Adrenal gland (tissue), 12 donors: Measurements from ENCODE around the gene GNLY. TPM values are rescaled to one million over a fixed set of nuclear protein-coding genes. Genes with fewer than 3 reads are reported as not detected.
A peak's percentile ranks its signal among the peaks of the same experiment; 100 is the strongest.

Source experiments
- DNase-seq, 7 donors: peaks; one replicate each; pipeline ENCODE4 v3.0.0-alpha.2; 2019 to 2020
- H3K27ac ChIP-seq, 5 donors: fragments of 200-600 bp; sonication (generic) in 4 of 5; 1 replicate in 3 of 5; 2 replicates in 2 of 5; pipeline versions ENCODE4 v1.5.1 to v1.8.0; 2016 to 2020; ENCODE audit warnings: mild to moderate bottlenecking in 1 of 5
- H3K27me3 ChIP-seq: fragments of 200-600 bp; 2 replicates; pipeline ENCODE4 v1.8.0; 2021
- H3K36me3 ChIP-seq, 2 donors: fragments of 200-600 bp; replicated peaks in 1 of 2; 1 replicate in 1 of 2; 2 replicates in 1 of 2; pipeline versions ENCODE4 v1.5.1 to v1.8.0; 2018 to 2022
- H3K4me1 ChIP-seq, 2 donors: fragments of 200-600 bp; replicated peaks in 1 of 2; 1 replicate in 1 of 2; 2 replicates in 1 of 2; pipeline versions ENCODE4 v1.5.1 to v1.8.0; 2018 to 2021
- H3K4me3 ChIP-seq, 4 donors: fragments of 200-600 bp; sonication (generic) in 3 of 4; one replicate each; pipeline ENCODE4 v1.5.1; 2016 to 2018
- H3K9me3 ChIP-seq, 3 donors: fragments of 200-600 bp; sonication (generic) in 1 of 3; replicated peaks in 1 of 3; 1 replicate in 2 of 3; 2 replicates in 1 of 3; pipeline versions ENCODE4 v1.5.1 to v1.8.0; 2016 to 2021
- POLR2A ChIP-seq, 2 donors: fragments of 450-650 bp; IDR thresholded peaks; one replicate each; pipeline ENCODE4 v1.6.1; 2017; ENCODE audit warnings: antibody characterized with exemption in 2 of 2, mild to moderate bottlenecking in 2 of 2, moderate library complexity in 1 of 2
- WGBS, 4 donors: extraction: QIAGEN DNeasy Blood & Tissue Kit in 2 of 4; methylation state at CpG; one replicate each; pipeline versions ENCODE4 v1.1.5 to v1.1.7; 2013 to 2017; 5-methylcytosine and 5-hydroxymethylcytosine counted together
- intact Hi-C, 2 donors: fragments of 100-400 bp; cut with DNase I; formaldehyde crosslinking; loops; one replicate each; pipeline versions ENCODE4 v1.14.1 to v1.15.0; 2022 to 2023
- polyA plus RNA-seq, 3 donors: library from polyadenylated mRNA; stranded (reverse); fragments of 200-250 nt in 2 of 3; fragments of 350-450 nt in 1 of 3; fragmentation: Illumina TruSeq in 1 of 3; extraction: RNeasy Lipid Tissue Mini Kit (QIAGEN cat#74804) in 1 of 3; gene quantifications; one replicate each; pipeline ENCODE4 v1.2.3, GENCODE V29; 2013 to 2014
- total RNA-seq, 9 donors: library from RNA; depleted of rRNA in 4 of 9; stranded (reverse); fragments of >200 nt in 4 of 9; fragments of 120-200 nt in 1 of 9; fragmentation: NEBNext Ultra II Directional in 1 of 9; extraction: Animal tissue kit (Norgen Biotek cat#: 25700) in 1 of 9; gene quantifications; one replicate each; pipeline versions ENCODE4 v1.1.0 to v1.2.4, GENCODE V29; 2013 to 2023
- TF ChIP-seq, protein P1 (sequence below), 6 experiments: fragments of 450-650 bp in 4 of 6; fragments of 200-600 bp in 2 of 6; sonication (generic) in 1 of 6; IDR thresholded peaks; 1 replicate in 5 of 6; 2 replicates in 1 of 6; pipeline versions ENCODE4 v1.5.1 to v1.8.0; 2016 to 2021; ENCODE audit warnings: antibody characterized with exemption in 6 of 6, mild to moderate bottlenecking in 2 of 6, moderate library complexity in 1 of 6
- donor health status: healthy with polysubstance abuse.
- donor health status: Bipolar disorder and iron deficiency.
- donor health status: DM: yes; HTN: yes; CAD: no.
- donor health status: DM: no; HTN: no; CAD: no.
- donor health status: DM: no; HTN: no; CAD: no.
- donor health status: DM: yes; HTN: yes; CAD: no.

GNLY gene
- total and polyA plus RNA-seq, 12 donors, result 0.28 to 6.7 (median 1.3) TPM; not detected in 1

DNA sequence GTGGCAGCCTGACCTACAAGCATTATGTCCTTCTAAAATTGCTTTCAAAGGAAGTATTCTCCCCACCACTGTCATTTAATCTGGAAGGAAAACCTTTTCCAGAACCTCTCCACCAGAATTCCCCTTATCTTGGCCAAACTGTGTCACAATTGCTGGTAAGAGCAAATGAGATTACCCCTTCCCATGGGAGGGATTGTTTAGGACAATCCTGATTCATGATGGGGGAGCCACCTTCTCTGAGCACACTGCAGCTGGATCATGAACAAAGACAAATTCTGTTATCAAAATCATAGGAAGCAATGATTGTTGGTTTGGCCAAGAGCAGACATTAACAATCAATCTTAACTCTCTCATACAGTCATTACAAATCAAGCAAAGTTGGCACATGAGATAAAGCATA lies 41.5 kb downstream of the GNLY start:
- H3K27ac ChIP-seq, result no peak overlapping the region
- H3K4me3 ChIP-seq, result no peak overlapping the region
- H3K27me3 ChIP-seq, result no peaks in the 10 kb centered on the region
- intact Hi-C loops, result no loop called here
- no peaks in the 10 kb centered on the region for H3K36me3 ChIP-seq
- H3K9me3 ChIP-seq, result no peaks in the 10 kb centered on the region
- no peak for TF ChIP-seq POLR2A (IDR thresholded peaks at IDR 0.05)
- TF ChIP-seq, protein P1, sequence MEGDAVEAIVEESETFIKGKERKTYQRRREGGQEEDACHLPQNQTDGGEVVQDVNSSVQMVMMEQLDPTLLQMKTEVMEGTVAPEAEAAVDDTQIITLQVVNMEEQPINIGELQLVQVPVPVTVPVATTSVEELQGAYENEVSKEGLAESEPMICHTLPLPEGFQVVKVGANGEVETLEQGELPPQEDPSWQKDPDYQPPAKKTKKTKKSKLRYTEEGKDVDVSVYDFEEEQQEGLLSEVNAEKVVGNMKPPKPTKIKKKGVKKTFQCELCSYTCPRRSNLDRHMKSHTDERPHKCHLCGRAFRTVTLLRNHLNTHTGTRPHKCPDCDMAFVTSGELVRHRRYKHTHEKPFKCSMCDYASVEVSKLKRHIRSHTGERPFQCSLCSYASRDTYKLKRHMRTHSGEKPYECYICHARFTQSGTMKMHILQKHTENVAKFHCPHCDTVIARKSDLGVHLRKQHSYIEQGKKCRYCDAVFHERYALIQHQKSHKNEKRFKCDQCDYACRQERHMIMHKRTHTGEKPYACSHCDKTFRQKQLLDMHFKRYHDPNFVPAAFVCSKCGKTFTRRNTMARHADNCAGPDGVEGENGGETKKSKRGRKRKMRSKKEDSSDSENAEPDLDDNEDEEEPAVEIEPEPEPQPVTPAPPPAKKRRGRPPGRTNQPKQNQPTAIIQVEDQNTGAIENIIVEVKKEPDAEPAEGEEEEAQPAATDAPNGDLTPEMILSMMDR (IDR thresholded peaks at IDR 0.05), result no peak
- no peak for DNase-seq
- peaks cover 0 to 10% of the 10 kb centered on the region in 2 donors for H3K4me1 ChIP-seq

DNA sequence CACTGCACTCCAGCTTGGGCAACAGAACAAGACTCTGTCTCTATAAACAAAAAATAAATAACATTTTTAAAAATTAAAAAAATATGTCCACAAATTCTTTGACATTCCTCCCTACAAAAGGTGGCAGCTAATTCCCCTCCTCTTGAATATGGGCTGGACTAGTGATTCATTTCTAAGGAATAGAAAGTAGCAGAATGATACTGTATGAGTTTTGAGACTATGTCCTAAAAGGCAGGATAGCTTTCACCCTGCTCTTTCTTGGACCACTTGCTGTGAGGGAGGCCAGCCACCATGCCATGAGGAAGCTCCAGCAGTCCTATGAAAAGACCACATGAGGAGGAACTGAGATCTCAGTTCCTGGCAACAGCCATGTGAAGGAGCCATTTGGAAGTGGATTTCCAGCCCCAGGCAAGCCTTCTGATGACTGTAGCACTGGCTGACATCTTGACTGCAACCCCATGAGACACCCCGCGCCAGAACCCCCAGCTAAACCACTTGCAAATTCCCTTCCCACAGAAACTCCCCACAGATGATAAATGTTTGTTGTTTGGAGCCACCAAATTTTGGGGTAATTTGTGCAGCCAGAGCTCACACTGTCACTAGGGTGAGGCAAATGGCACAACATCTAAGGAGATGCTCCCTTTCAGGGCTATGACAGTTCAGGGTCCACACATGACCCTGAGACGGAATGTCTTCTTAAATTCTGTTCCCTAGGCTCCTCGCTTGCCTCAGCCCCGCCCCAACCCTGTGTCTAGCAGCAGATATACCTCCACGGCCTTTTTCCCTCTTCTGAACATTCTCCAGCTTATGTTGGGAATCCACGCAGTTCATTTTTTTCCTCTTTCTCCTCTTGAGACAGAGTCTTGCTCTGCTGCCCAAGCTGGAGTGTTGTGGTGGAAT lies 42.5 kb downstream of the GNLY start:
- Histone ChIP-seq H3K36me3 (no peaks in the 10 kb centered on the region), H3K9me3 (no peaks in the 10 kb centered on the region), H3K27ac (peak overlapping the region in 2 of 5 donors; percentile 13 to 47), H3K4me1 (peaks cover 0 to 16% of the 10 kb centered on the region in 2 donors), H3K4me3 (no peak overlapping the region), H3K27me3 (no peaks in the 10 kb centered on the region)
- no peak for DNase-seq
- intact Hi-C loops, result no loop called here
- 73 to 86% (median 78%) methylated on average over 7 of the region's 7 CpGs for WGBS, 4 donors
- TF ChIP-seq, protein P1 (IDR thresholded peaks at IDR 0.05), result no peak
- TF ChIP-seq POLR2A (IDR thresholded peaks at IDR 0.05), result no peak

DNA sequence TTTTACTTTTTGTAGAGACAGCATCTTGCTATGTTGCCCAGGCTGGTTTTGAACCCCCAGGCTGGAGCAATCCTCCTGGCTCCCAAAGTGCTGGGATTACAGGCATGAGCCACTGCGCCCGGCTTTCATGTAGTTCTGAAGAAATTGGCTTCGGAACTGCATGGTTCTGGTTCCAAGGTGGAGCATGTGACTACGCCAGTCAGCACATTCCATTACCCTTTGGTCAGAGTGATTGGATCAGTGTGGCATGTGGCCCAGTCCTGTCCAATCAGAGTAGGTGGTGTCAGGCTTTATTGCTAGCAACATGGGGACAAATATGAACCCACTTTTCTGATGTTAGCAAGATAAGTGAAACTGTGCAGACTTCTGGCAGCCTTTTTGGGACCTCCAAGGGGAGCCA lies 43.3 kb downstream of the GNLY start:
- no peaks in the 10 kb centered on the region for H3K27me3 ChIP-seq
- peak in 6 of 7 donors; percentile 66 to 83 (median 77) for DNase-seq
- peak overlapping the region in 2 of 5 donors; percentile 47 to 50 for H3K27ac ChIP-seq
- no peaks in the 10 kb centered on the region for H3K9me3 ChIP-seq
- peaks cover 7 to 24% of the 10 kb centered on the region in 2 donors for H3K4me1 ChIP-seq
- 46 to 66% (median 56%) methylated on average over 4 of the region's 4 CpGs for WGBS, 4 donors
- H3K4me3 ChIP-seq, result no peak overlapping the region
- no peaks in the 10 kb centered on the region for H3K36me3 ChIP-seq
- intact Hi-C loops, result no loop called here
- TF ChIP-seq, protein P1 (IDR thresholded peaks at IDR 0.05), result no peak
- TF ChIP-seq POLR2A (IDR thresholded peaks at IDR 0.05), result no peak

DNA sequence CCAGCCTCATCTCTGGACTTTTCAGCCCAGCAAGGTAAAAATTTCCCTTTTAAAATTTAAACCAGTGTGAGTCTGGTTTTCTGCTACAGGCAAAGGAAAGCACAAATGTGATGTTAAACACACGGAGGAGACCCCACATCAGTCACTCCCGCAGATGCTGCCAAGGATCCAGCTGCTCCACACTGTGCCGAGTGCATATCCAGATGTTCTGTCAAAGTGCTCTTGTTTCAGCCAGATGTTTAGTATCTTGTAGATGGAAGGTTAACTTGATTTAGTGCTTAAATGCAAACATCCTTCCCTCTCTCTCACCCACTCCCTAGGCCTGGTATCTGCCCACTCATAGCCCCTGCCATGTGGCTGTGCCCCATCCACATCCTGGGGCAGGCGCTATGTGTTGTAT lies 43.8 kb downstream of the GNLY start:
- H3K9me3 ChIP-seq, result no peaks in the 10 kb centered on the region
- no peak overlapping the region for H3K4me3 ChIP-seq
- no peaks in the 10 kb centered on the region for H3K27me3 ChIP-seq
- intact Hi-C loops, result no loop called here
- no peaks in the 10 kb centered on the region for H3K36me3 ChIP-seq
- peaks cover 11 to 27% of the 10 kb centered on the region in 2 donors for H3K4me1 ChIP-seq
- WGBS, 4 donors, result 65 to 85% (median 81%) methylated on average over 4 of the region's 4 CpGs
- peak overlapping the region in 2 of 5 donors; percentile 33 to 50 for H3K27ac ChIP-seq
- no peak for DNase-seq
- TF ChIP-seq, protein P1 (IDR thresholded peaks at IDR 0.05), result no peak
- no peak for TF ChIP-seq POLR2A (IDR thresholded peaks at IDR 0.05)
